ENCODE measurements around the gene NTMT1.

- TF ChIP-seq GATA3 (IDR thresholded peaks at IDR 0.05; ENCODE audit: low read depth, low read length) (no peak), GATA2 (IDR thresholded peaks at IDR 0.05; ENCODE audit: low read depth, low read length) (no peak)
Observed at GRCh38 chr9:129648764-129649115, 22.8 kb downstream of the NTMT1 start.

Data from SH-SY5Y (cell line).